Stomach smooth muscle (tissue), 2 donors: Measurements from ENCODE around the gene TMEM131L.
"Not testable (repeated sequence)": the region's sequence is repeated elsewhere in the genome, so short reads cannot be mapped to it uniquely, and the experiment has no call there.

Source experiments
- H3K27ac ChIP-seq: one replicate; pipeline ENCODE4 v1.7.0; 2013; ENCODE audit warnings: mild to moderate bottlenecking, low read length, inconsistent platforms
- H3K27me3 ChIP-seq, 2 donors: one replicate each; pipeline ENCODE4 v1.7.0; 2013; ENCODE audit warnings: low read length in 2 of 2; ENCODE audit not compliant: insufficient read depth in 2 of 2, control insufficient read depth in 1 of 2
- H3K36me3 ChIP-seq, 2 donors: one replicate each; pipeline ENCODE4 v1.7.0; 2013; ENCODE audit warnings: low read length in 2 of 2; ENCODE audit not compliant: control insufficient read depth in 2 of 2, insufficient read depth in 2 of 2
- H3K4me1 ChIP-seq: one replicate; pipeline ENCODE4 v1.7.0; 2013; ENCODE audit warnings: low read length; ENCODE audit not compliant: control insufficient read depth, insufficient read depth
- H3K4me3 ChIP-seq, 2 donors: one replicate each; pipeline ENCODE4 v1.7.0; 2013; ENCODE audit warnings: low read length in 2 of 2
- H3K9ac ChIP-seq, 2 donors: one replicate each; pipeline ENCODE4 v1.7.0; 2013; ENCODE audit warnings: low read length in 2 of 2, mild to moderate bottlenecking in 1 of 2
- H3K9me3 ChIP-seq, 2 donors: one replicate each; pipeline ENCODE4 v1.7.0; 2013; ENCODE audit warnings: low read length in 2 of 2; ENCODE audit not compliant: control insufficient read depth in 2 of 2
- donor health status: healthy.
- donor health status: Pancreatic carcinoma.

The TMEM131L gene

GRCh38 chr4:153448003-153448731 lies 18.0 kb upstream of the TMEM131L start:
- peak overlapping the region in 1 of 2 donors; percentile 21 for H3K4me3 ChIP-seq

DNA sequence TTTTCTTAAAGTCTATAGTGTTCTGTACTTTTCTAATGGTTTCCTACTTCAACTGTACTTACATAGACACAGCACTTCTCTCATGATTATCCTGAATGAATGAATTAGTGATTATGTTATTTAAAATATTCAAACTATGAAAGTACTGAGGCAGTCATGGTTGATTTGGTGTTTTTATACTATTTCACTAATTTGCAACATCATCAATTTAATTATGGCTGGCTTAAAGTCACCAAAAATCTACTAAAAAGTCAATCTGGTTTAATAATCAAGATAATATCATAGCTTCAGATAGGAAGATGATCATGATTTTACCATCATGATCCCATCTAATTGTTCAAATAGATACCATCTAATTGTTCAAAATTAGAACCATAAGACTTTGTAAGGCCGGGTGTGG lies 16.8 kb upstream of the TMEM131L start:
- H3K9ac ChIP-seq = no peak overlapping the region
- no peaks in the 10 kb centered on the region for H3K9me3 ChIP-seq
- H3K27me3 ChIP-seq = no peaks in the 10 kb centered on the region
- H3K4me1 ChIP-seq = peaks cover 15% of the 10 kb centered on the region
- no peak overlapping the region for H3K27ac ChIP-seq
- no peak overlapping the region for H3K4me3 ChIP-seq
- H3K36me3 ChIP-seq = no peaks in the 10 kb centered on the region

More at GRCh38 chr4:153448003-153448731, 18.0 kb upstream of the TMEM131L start:
- Histone ChIP-seq H3K9ac (peak overlapping the region in 1 of 2 donors; percentile 30), H3K36me3 (no peaks in the 10 kb centered on the region), H3K27me3 (no peaks in the 10 kb centered on the region), H3K4me1 (peaks cover 15% of the 10 kb centered on the region), H3K27ac (peak overlapping the region; percentile 4), H3K9me3 (no peaks in the 10 kb centered on the region)

DNA sequence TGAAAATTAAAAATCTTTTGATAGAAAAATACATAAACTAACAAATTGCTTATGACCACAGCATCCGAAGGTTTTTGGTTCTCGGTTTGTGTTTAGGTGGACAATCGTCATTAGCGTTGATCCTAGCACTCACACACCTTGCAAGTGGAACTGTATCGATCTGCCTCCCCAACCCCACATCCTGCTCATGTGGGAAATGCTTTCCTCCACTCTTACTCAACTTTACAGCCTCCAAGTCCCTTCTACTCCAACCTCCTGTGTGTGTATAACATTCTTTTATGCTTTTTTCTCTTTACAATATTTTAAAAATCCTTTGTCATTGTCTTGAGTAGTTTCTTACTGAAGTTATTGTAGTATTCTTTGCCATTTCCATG lies 15.6 kb upstream of the TMEM131L start:
- no peak overlapping the region for H3K4me3 ChIP-seq
- peaks cover 15% of the 10 kb centered on the region for H3K4me1 ChIP-seq
- no peaks in the 10 kb centered on the region for H3K9me3 ChIP-seq
- H3K27me3 ChIP-seq = no peaks in the 10 kb centered on the region
- H3K27ac ChIP-seq = no peak overlapping the region
- no peak overlapping the region for H3K9ac ChIP-seq
- H3K36me3 ChIP-seq = no peaks in the 10 kb centered on the region

- peaks cover 15% of the 10 kb centered on the region for H3K4me1 ChIP-seq
- not testable (repeated sequence) for H3K9ac ChIP-seq, H3K27me3 ChIP-seq, H3K27ac ChIP-seq, H3K9me3 ChIP-seq, H3K4me3 ChIP-seq, H3K36me3 ChIP-seq
Measured at GRCh38 chr4:153451145-153451544, 15.0 kb upstream of the TMEM131L start.

DNA sequence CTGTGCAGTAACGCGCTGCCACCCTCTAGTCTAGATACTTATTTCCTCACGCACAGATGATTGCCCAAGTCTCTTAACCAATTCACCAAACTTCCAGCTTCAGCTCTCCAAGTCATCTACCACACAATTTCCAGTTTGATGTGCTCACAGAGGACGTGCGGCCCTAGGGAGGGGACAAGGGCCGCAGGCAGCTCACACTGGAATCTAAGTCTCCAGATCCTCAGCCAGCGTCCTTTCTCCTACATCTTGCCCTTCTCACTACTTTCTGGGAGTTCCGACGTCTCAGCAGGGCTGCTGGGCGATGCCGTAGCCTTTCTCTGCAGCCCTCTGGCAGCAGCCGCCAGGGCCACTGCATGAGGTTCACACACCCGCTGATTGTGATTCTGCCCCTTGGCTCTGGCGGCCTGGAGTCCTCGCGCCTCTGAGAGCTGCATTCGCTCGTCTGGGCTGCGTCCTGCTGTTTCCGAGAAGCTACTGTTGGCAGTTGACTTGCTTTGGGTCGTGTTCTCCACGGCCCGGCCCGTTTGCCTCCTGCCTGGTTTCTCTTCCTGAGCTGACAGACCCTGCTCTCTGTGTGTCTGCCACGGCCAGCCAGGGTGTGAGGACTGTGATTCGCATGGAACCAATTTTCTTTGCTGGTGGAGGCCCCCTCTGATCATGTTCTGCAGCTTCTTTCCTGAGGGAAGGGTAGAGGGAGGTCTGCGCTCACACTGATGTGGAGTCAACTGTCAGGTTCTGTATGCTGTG lies 14.1 kb upstream of the TMEM131L start:
- Histone ChIP-seq H3K4me3 (no peak overlapping the region), H3K27ac (no peak overlapping the region)

GRCh38 chr4:153452658-153453378 lies 13.3 kb upstream of the TMEM131L start:
- Histone ChIP-seq H3K4me3 (no peak overlapping the region), H3K27me3 (no peaks in the 10 kb centered on the region), H3K36me3 (no peaks in the 10 kb centered on the region)

More for the DNA sequence above, 14.1 kb upstream of the TMEM131L start:
- Histone ChIP-seq H3K9ac (no peak overlapping the region), H3K27me3 (no peaks in the 10 kb centered on the region), H3K36me3 (no peaks in the 10 kb centered on the region), H3K4me1 (peaks cover 15% of the 10 kb centered on the region), H3K9me3 (no peaks in the 10 kb centered on the region)

GRCh38 chr4:153453402-153453801 lies 12.8 kb upstream of the TMEM131L start:
- Histone ChIP-seq H3K4me1 (peaks cover 5% of the 10 kb centered on the region), H3K27ac (no peak overlapping the region), H3K9me3 (no peaks in the 10 kb centered on the region), H3K9ac (no peak overlapping the region), H3K36me3 (no peaks in the 10 kb centered on the region), H3K4me3 (no peak overlapping the region), H3K27me3 (no peaks in the 10 kb centered on the region)

More at GRCh38 chr4:153452658-153453378, 13.3 kb upstream of the TMEM131L start:
- H3K27ac ChIP-seq = no peak overlapping the region
- no peak overlapping the region for H3K9ac ChIP-seq
- peaks cover 10% of the 10 kb centered on the region for H3K4me1 ChIP-seq
- no peaks in the 10 kb centered on the region for H3K9me3 ChIP-seq

DNA sequence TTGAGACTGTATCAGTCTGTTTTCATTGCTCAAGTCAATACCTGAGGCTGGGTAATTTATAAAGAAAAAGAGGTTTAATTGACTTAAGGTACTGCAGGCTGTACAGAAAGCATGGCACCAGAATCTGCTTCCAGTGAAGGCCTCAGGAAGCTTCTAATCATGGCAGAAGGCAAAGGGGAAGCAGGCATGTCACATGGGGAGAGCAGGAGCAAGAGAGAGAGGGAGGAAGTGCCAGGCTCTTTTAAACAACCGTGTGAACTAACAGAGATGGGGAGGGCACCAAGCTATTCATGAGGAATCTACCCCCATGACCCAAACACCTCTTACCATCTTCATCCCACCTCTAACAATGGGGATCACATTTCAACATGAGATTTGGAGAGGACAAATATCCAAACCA lies 7.2 kb upstream of the TMEM131L start:
- Histone ChIP-seq H3K9ac (no peak overlapping the region), H3K4me3 (no peak overlapping the region), H3K4me1 (no peaks in the 10 kb centered on the region), H3K9me3 (no peaks in the 10 kb centered on the region), H3K36me3 (no peaks in the 10 kb centered on the region), H3K27ac (no peak overlapping the region), H3K27me3 (no peaks in the 10 kb centered on the region)

GRCh38 chr4:153461549-153461948 lies 4.6 kb upstream of the TMEM131L start:
- not testable (repeated sequence) for H3K9me3 ChIP-seq, H3K9ac ChIP-seq, H3K27me3 ChIP-seq, H3K27ac ChIP-seq, H3K4me3 ChIP-seq, H3K4me1 ChIP-seq, H3K36me3 ChIP-seq

DNA sequence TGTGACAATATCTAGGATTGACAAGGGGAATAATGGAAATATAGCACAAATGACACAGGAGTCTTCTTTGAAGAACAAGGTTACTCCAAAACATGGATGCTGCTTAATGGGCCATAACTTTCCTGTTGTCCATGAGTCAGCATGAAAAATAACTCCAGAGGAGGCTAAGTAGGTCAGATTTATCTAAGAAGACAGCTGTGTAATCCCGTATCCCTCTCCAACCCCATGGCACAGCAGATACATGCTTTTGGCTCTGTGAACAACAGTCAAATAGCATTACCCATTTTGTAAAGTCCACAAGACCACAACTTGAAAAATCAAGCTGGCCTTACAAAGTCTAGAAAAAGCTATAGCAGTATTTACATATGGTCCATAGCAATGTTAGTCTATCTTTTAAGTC lies 2.1 kb upstream of the TMEM131L start:
- Histone ChIP-seq H3K27ac (peak overlapping the region; percentile 6), H3K9ac (no peak overlapping the region)

More for the DNA sequence above, 2.1 kb upstream of the TMEM131L start:
- Histone ChIP-seq H3K9me3 (no peaks in the 10 kb centered on the region), H3K27me3 (no peaks in the 10 kb centered on the region), H3K4me3 (no peak overlapping the region), H3K4me1 (peaks cover 12% of the 10 kb centered on the region), H3K36me3 (no peaks in the 10 kb centered on the region)
